HG03469 (cell line): ENCODE measurements around the gene SH3D21.

ENCODE experiments used
- ATAC-seq: cut with Tn5 transposase; IDR thresholded peaks from one replicate; pipeline ENCODE4 v1.9.1; 2021; ENCODE audit warnings: mild to moderate bottlenecking, moderate library complexity, moderate number of reproducible peaks; ENCODE audit not compliant: unreplicated experiment

SH3D21 gene

DNA sequence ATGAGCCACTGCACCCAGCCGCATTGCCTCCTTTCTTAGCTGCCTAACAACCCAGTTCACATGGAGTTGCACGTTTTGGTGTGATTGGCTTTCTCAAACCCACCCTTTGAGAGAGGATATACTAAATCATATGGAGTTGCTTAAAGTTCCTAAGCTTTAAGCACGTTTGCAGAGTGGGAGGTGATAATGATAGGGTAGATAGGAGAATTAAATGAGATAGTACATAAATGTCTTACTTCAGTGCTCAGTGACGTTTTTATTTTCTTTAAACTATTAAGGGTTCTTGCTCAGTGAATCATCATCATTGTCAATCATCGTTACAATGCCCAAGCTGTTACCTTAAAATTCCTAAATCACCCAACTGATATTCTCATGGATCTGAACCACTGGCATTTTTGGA lies 2.9 kb upstream of the SH3D21 start:
- no peak for ATAC-seq

DNA sequence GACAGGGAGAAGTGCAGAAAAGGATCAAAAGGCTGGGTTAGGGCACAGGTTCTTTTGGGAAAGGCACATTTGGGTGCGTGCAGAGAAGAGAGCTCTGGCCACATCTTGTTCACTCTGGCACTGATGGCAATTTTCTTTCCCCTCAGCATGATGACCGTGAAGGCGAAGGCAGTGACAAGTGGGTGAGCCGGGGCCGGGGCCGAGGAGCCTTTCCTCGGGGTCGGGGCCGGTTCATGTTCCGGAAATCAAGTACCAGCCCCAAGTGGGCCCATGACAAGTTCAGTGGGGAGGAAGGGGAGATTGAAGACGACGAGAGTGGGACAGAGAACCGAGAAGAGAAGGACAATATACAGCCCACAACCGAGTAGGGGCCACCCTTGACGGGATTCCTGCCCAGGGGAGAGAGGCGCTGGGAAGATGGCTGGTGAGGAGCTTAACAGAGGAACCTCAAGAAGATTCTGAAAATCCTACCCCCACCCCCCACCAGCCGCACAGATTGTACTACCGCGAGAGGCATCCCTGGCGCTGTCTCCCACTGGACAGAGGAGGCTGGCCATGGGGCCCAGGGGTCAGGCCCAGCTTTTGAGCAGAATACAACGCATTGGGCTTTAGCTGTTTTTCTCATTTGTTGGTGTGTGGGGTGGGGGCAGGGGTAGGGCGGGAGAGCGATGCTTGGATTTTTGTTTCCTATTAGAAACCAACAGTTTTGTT lies 2.4 kb upstream of the SH3D21 start:
- ATAC-seq: no peak

DNA sequence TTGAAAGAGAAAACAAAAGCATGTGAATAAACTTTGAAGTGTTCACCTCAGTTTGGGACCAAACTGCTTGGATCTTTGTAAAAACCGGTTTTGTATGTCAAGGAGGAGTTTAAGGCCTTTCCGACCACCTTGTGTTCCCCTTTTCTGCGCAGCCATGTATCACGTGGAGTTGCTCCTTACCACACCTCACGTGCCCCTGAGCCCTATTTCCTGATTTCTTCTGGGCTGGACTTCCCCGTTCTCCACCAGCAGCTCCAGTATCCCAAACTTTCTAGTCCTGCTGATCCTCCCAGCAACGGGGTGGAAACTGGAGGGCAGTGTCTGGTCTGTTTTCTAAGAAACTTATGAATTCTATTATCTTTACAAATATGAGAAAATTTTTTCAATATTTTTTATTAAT lies 1.6 kb upstream of the SH3D21 start:
- no peak for ATAC-seq

DNA sequence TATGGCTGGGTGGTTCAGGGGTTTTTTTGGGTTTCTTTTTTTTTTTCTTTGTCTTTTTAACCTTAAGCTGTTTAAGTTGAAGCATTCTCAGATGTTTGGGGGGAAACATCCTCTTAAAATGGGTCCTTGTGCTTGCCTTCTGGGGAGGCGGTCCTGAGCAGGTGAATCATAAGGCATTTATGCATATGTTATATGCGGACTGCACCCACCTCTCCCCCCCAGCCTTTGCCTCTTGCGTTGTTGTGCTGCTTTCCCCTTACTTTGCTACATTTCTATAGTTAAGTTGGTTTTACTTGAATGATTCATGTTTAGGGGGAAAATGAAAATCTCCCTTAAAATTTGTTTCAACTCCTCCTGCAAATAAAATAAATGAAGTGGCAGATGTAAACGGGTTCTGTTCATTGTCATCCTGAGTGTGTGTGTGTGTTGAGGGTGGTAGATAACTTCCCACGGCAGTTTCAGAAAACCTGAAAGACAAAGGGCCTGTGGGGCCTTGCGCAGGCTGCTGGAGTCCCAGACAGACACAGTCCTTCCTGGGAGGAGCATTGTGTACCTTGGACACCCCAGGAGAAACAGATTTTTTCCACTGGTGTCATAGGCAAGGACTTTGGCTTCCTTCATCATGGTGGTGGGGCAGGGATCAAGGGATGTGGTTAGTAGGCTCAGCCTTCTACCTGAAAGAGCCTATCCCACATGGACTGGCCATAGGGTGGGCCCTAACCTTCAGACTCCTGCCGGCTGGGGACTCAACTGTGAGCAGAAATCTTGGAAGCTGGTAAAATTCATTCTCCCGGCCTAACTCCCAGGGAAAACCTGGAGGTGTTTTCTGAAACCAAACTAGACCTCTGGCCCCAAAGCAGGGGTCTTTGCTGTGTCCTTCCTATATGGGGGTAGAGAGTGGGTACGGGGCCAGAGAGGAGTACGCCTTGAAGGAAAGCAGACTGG lies 926 bp upstream of the SH3D21 start:
- no peak for ATAC-seq

DNA sequence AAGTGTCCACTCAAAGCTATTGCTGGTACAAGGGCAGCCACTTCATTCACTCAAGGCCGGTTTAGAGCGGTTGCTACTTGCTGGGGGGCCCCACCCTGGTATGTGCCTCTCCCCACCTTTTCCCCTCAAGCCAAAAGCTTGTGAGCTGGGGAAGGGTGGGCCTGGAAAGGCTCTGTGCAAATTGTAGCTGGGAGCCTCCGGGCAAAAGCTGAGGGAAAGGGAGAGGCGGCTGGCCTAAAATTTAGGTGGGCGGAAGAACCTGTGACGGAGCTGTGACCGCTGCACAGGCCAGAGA lies 306 bp upstream of the SH3D21 start:
- ATAC-seq: no peak

DNA sequence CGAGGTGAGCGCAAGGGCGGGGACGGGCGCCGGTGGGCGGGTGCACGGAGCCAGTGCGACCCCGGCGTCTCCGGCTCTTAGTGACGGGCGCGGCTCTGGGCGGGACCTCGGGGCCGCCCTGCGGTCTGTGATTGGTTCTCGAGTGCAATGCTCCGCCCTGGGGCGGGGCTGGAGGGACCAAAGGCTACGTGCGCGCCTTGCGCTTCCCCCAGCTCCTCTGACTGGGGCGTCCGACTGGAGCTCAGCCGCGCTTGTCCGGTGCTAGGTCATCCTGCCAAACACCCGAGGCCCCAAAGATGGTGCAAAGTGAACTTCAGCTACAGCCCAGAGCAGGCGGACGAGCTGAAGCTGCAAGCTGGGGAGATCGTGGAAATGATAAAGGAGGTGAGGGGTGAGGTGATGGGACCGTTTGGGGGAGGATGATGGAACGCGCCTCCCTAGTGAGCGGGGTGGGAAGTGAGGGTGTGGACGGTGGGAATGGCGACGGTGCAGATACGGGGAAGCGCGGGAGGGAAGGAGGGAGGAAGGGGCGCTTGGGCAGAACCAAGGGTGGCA lies 811 bp downstream of the SH3D21 start:
- ATAC-seq: peak; percentile 97

DNA sequence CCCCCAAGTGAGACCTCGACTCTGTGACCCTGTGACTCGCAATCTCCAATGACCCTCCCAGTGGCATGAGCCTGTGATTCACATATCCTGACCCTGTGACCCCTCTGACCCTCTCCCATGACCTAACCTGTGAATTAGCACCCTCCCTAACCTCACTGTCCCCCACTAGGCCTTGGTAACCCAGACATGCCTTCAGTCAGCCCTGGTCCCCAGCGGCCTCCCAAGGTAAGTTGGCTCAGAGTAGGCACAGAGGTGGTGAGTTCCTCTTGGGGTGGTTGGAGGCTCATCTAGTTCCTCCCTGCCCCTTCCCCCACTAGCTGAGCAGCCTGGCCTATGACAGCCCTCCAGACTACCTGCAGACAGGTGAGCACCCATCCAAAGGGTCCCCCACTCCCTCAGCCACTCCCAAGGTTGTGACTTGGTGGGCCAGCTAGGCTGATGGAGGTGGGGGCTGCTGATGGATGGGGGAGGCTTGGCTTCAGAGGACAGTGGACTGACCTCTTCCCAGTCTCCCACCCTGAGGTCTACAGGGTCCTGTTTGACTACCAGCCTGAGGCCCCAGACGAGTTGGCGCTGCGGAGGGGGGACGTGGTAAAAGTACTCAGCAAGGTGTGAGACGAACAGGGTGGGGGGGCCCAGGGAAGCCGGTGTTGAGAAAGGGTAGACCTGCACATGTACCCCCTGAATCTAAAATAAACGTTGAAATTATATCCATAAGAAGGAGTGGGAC lies 1.6 kb downstream of the SH3D21 start:
- ATAC-seq: no peak

DNA sequence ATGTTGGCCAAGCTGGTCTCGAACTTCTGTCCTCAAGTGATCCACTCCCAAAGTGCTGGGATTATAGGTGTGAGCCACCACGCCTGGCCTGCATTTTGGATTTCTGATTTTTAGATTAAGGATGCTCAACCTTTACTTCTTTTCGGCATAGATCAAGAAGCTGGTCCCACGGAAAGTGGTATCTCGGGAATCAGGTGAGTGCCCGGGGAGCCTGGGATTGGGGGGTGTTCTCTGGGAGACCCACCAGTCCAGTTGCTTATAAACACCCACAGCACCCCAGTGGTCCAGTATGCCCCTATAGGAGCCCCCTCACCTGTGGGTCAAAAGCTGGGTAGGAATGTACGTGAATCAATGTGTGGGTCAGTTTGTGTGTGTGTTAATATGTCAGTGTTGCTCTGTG lies 3.2 kb downstream of the SH3D21 start:
- no peak for ATAC-seq

DNA sequence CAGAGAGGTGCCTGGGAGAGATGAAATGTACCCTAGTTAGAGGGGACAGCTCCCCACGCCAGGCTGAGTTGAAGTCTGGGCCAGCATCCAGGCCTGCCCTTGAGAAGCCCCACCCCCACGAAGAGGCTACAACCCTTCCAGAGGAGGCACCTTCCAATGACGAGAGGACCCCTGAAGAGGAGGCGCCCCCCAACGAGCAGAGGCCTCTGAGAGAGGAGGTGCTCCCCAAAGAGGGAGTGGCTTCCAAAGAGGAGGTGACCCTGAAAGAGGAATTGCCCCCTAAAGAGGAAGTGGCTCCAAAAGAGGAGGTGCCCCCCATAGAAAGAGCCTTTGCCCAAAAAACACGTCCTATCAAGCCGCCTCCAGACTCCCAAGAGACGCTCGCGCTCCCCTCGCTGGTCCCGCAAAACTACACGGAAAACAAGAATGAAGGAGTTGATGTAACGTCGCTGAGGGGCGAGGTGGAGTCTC lies 14.2 kb downstream of the SH3D21 start:
- no peak for ATAC-seq

DNA sequence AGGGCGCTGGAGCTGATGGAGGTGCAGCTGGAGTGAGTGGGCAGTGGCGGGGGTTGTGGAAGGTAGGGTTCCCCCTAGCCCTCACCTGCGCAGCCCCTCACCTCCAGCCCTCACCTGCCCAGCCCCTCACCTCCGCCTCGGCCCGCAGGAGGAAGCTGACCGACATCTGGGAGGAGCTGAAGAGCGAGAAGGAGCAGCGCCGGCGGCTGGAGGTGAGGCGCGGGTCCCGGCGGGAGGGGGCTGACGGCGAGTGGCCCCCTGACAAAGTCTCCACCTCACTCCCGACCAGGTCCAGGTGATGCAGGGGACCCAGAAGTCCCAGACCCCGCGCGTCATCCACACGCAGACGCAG lies 14.6 kb downstream of the SH3D21 start:
- no peak for ATAC-seq

DNA sequence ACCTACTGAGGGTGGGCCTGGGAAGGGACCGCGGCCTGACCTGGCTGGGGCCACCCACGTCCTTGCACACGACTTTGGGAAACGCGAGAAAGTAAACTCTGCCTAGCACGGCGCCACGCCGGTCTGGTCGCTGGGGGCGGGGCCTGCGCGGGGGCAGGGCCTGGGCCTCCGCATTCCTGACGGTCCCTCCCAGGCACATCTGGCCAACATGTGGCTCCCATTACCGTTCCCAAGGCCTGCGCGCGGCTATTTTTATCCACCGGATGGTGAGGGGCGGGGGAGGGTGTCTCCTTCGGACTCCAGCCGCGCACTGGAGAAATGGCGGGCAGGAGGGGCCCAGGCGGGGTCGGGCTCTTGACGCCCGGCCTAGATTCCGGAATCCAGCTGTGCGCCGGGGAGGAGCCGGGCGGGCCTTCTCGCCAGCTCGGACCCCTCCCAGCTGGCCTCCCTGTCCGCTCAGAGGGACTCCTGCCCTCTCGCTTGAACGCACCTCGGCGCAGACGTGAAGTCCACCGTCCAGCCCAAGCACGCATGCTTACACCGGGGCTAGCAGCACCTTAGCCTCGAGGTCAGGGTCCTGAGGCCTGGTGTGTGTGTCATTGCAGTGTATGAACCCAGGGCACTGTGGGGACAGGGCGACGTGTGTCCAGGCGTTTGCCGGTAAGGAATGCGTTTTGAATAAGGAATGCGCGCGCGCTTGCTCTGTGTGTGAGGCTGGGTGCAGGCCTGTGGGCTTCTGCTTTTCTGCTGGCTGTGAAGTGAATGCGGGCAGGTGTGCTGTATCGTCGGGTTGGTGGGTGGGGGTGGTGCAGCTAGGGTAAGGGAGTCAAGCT lies 15.2 kb downstream of the SH3D21 start:
- ATAC-seq: no peak

DNA sequence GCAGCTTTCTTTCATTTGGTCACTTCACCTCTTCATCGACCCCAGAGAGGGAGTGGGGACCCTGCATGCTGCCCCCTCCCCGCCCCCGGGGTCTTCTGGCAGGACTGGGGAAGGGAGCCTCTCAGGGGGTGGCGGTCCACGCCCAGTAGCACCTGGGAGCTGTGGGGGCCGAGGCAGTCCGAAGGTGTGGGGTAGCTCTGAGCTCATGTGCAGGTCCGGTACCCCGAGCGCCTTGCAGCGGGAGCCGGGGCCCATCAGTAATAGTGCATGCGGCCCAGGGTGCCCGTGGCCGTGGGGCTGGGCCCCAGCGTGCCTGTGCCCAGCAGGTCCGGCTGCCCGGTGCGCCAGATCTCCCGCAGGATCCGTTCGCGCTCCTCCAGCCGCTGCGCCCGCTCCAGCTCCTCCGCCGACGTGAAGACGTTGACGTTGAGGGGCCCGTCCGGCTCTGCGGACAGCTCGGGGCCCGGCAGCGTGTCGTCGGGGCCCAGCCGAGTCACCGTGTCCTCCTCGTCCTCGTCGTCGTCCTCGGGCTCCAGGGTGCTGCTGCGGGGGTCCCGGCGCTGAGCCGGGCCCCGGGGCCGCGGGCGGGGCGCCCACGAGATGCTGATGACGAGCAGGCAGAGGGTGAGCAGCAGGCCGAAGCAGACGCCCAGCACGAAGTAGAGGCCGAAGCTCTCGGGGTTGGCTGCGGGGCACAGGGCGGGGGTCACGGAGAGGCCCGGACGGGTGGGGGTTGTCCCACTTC lies 16.0 kb downstream of the SH3D21 start:
- no peak for ATAC-seq

DNA sequence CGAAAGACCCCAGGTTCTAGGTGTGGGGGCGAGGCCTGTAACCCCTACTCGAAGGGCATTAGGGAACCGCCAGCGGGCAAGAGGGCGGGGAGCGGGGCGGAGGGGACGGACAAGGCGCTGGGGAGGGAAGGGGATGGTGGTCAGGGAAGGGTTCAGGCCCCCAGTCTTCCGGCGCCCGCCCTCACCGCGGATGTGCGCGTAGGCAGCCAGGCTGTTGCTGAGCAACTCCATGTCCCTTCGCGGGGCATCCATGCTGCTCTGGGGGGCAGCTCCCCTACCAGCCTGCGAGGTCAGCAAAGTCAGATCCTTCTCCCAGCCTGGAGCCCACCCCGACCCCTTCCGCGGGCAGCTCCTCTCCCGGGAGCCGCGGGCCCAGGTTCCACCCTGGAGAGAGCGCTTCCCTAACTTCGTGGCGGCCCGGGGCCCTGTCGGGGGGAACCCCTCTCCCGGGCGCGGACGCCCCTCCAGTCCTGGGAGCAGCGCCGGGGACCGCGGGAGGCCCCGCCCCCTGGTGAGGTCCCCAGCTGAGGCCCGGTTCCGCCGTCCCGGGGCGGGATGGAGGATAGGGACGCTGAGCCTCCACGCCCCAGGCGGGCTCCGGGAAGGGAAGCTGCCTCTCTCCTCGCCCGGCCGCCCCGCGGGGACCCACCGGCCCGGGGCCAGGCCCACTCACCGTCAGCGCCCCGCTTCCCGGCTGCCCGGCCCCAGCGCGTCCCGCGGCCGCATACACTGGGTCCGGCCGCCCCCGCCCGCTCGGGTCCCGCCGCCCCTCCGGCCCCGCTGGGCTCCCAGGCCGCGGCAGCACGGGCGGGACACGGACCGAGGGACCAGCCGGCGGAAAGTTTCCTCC lies 16.8 kb downstream of the SH3D21 start:
- no peak for ATAC-seq

DNA sequence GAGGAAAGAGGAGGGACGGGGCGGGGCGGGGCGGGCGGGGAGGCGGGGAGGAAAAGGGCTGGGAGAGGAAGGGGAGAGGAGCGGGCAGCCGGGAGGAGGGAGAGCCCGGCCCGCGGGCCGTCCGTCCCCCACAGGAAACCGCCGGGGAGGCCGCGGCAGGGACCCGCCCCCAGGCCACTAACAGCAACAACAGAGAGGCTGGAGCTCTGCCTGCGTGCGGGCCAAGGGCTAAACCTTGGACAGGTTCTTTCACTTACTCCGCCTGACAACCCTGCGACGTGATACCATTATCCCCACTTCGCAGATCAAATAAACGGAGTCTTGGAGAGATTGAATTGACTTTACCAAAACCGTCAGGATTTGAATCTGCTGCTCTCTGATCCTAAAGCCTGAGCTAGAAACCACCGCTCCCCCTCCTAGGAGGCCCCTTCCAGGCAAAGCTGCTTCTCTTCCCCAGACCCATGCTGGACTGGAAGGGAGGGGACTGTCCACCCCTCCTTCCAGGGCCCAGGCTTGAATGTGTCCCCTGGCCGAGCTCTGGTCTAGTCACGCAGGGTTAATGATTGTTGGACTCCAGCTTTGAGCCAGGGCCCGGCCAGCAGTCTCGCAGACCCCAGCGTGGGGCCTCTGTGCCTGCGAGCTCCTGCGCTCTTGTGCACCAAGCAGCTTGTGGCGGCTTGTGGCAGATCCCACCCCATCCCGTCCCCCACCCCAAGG lies 17.6 kb downstream of the SH3D21 start, which contains the start of gene EVA1B:
Gene EVA1B (minus strand): TSS at position 10 of the 717 bp plus-strand sequence. CDS start 608 bp downstream, outside the sequence.
- no peak for ATAC-seq

DNA sequence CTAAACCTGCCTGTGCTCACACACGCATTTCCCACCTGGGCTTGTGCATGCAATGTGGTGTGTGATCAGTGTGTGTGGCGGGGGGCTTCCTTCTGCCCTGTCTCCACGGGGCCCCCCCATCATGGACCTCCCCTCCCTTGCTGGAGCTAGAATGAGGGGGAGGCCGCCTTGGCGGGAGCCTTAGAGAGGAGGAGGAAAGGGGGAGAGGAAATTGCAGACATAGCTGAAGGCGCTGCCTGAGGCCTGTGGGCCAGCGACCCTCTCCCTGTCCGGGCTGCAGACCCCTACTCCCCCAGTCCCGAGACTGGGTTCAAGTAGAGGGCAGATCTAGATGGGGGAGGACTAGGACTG lies 18.2 kb downstream of the SH3D21 start:
- no peak for ATAC-seq

DNA sequence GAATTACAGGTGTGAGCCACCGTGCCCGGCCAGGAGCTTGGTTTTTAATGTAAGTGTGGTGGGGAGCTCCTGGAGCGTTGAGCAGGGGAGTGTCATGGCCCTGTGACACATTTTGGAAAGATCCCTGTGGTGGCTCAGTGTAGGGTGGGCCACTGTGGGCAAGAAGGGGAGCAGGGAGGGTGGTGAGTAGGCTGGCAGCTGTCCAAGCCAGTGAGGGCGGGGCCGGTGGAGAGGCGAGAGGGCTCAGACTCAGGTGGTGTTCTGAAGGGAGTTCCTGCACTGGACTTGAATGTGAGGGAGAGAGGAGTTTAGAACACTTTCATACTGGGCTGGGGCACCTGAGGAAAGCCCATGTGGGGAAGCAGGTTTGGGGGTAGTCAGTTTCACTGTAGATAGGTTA lies 20.3 kb downstream of the SH3D21 start:
- no peak for ATAC-seq

DNA sequence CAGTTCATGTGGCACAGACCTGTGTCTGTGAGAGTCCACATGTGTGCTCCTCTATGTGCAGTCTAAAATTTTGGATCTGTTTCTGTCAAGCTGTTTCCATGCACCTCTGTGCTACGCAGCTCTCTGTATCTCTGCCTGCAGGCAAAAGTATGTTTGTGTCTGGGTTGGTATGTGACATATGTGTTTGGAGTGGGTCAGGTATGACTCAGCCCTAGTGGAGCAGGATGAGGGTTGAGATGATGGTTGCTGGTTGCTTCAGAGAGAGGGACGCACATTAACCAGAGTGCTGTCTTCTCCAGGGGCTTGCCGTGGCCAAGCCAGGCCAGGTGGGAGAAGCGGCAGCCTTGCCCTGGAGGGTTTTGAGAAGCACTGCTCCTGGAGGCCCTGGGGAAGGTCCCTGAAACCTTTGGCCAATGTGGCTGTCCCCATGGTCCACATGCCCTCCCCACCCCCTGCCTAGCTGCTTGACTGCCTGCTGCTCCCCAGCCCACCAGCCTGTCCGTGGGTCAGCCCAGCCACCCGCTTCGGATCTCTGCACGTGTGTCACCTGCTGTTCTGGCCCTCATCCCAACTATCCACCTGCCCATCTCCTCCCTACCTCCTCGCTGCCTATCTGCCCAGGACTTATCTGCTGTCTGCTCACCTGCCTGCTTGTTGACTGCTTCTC lies 21.4 kb downstream of the SH3D21 start:
- no peak for ATAC-seq

DNA sequence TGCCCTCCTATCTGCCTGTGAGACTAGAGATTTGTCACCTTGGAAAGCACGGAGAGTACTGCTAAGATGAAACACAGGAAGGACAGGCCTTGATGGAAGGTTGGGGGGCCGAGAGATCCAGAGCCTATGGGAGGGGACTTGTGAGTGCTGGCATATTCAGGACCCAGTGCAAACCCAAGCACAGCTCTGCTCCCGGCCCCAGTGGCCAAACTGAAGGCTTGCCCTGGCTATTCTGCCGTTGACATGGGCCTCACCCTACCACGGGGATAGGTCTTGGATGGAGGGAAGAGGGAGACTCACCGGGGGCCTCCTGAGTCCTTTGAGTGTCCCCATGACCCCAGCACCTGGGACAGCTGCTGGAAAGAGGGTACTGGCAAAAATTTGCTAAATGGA lies 21.9 kb downstream of the SH3D21 start:
- ATAC-seq: no peak
